ENCODE measurements around the gene TTC33.
A peak's percentile ranks its signal among the peaks of the same experiment; 100 is the strongest.
"Not testable (repeated sequence)": the region's sequence is repeated elsewhere in the genome, so short reads cannot be mapped to it uniquely, and the experiment has no call there.

Gene TTC33, protein sequence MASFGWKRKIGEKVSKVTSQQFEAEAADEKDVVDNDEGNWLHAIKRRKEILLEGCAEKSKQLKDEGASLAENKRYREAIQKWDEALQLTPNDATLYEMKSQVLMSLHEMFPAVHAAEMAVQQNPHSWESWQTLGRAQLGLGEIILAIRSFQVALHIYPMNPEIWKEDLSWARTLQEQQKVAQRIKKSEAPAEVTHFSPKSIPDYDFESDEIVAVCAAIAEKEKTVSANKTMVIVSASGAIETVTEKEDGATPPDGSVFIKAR

DNA sequence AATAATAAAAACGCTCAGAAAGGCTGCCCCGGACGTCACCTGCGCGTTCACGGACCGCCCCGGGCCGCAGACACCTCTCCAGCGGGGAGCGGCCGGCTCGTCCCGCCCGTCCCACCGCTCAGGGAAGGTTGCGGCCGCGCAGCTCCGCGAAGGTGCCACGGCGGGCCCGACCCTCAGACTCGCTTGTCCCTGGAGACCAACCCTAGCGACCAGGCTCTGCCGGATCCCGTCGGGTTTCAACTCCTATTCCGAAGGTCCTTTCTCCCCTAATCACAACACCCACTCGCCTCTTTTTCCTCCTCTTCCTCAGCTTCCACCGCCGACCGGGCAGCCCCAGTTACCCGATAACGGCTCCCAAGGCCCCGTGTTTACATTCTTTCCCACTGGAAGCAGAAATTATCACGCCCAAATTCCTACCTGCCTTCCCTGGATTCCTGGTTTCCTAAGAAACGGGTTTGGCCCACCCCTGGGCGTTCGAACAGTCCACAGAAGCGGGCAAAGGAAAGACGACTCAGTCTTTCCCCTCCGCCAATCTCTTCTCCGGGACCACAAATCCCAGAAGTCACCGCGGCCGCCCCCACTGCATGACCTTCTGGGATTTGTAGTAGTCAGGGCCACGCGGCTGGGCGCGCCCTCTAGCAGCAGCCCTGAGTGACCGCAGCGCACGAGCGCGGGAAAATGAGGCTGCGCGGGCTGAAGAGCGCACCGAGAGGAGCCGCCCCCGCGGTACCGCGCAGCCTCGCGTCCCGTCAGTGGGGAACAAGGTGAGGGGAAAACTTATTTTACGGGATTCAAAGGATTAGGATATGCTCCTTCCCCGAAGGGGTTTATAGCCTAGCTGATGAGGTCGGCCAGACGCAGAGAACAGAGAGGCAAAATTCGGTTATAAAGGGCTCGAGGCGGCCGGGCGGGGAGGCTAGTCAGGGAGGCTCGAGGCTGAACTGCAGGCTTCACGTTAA is at the start of gene TTC33:
TTC33 (minus strand) TSS at position 555 of the 959 bp plus-strand sequence. CDS start 8,943 bp downstream, outside the sequence.
- peak; percentile 94 for DNase-seq

DNA sequence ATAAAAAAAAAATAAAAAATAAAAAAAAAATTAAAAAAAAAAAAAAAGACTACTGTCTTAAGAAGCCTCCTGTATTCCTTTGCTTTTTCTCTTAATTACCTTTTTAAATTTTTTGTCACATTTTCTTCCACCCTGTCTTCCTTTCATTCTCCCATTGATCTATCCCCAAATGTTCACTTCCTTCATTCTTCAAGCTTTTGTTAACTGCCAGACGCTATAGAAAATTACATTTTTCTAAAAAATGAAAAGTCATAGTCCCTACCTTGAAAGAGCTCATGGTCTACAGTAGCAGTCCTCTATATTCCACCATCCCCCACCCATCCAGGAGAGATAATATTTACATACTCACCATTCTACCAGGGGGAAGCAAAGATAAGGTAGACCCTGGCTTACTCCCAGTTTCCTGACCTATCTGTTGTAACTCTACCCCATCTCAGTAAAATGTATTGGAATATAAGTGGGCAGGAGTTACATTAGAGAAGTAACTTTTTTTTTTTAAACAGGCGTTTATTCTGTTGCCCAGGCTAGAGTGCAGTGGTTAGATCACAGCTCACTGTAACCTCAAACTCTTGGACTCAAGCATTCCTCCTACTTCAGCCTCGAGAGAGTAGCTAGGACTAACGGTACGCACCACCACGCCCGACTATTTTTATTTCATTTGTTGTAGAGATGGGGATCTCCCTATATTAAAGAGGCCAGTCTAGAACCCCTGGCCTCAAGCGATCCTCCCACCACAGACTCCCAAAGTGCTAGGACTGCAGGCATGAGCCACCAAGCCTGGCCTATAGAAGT is 46.2 kb upstream of the TTC33 start:
- no peak for DNase-seq

DNA sequence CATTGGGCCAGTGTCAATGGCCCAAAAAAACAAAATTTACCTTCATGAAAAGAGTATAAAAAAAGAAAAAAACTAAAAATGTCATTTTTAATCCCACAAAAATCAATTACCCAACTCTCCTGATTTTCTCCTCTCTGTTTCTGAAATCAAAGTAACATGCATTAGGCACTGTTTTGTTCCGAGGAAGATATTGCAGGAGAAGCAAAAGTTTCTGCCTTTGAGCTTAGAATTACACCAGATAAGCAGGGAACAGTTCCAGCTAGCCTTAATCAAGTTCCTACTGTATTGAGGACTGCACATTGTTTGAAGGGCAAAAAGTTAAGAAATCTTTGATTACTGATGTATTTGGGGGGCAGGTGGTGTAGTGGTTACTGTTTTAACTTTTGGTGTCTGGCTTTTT is 43.5 kb upstream of the TTC33 start:
- DNase-seq: no peak

DNA sequence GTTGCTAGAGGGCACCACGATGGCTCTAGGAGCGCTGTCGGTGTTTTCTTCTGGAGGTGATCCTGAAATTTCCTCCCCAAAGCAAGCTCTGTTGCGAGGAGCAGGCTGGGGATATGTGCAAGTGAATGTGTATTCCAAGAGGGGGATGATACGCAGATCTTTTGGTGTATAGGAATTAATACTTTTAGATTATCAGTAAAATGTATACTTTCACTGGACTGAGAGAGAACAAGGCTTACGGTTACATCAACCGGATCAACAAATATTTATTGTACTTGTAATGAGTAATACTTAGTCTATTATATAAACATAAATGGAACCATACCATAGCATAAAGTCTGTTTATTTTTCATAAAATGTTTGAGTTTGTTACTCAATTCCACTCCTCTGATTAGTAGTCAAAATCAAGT is 43.0 kb upstream of the TTC33 start:
- no peak for DNase-seq

DNA sequence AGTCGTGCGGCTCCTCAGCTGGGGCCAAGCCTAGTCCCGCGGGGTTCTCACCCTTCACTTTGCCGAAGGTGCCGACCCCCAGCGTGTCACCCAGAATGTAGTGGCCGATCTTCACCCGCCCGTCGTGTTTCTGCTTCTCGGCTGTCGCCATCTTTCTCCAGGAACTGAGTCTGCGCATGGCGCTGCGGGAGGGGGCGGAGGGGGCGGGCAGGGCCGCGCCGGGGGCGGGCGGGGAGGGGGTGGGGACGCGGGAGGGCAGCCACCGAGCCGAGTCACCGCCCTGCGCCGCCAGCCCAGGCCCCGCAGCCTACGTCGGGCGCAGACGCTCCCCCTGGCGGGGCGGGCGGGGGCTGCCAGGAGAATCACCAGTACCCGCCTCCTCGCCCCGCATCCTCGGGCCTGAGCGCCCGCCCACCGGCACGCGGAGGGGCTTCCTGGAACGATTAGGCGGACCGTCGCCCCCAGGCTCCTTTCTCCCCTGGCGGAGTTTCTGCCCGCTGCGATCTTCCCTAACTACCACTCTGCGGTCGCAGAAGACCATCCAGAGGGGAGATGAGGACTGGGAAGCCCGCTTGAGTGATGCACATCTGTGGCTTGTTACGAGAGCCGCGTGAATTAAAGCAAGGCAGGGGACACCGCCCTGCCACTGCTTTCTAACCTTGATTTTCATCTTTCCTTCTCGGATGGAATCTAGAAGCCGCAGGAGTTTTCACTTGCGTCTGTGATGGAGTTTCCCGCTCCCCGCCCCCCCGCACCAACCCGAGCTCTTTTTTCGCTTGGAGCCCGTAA is 42.4 kb upstream of the TTC33 start, which contains the start of gene PRKAA1:
PRKAA1 (minus strand) TSS at position 363 of the 789 bp plus-strand sequence; CDS start at position 178, 185 bp downstream.
- DNase-seq: peak; percentile 94

DNA sequence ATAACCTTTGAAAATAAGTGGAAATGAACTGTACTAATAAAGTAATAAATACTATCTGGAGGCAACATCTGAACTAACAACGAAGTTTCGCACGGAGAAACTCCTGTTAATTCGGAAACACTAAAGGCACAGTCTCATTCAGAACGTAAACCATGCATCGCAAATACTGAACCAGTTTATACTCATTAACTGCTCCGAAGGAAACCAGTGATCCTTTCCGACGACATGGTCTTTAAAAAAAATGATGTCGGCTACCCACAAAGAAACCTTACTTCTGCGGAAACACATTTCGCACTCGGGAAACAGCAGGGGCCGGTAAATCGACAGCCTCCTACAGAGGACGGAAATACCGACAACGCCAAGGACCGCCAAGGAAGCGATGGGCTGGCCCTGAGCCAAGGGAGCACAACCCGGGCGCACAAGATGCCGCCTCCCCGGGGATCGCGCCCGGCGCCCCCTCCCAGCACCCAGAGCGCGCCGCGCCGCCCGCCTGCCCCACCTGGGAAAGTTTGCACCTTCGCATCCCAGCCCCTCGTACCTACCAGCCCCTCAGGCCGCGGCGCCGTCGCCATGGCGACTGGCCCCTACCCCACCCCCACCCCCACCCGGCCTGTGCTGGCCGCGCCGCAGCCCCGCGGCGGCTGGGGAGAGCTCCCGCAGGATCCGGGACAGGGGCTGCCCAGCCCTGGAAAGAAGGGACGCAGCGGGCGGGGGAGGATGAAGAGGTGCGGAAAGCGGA is 41.7 kb upstream of the TTC33 start:
- peak; percentile 83 for DNase-seq

DNA sequence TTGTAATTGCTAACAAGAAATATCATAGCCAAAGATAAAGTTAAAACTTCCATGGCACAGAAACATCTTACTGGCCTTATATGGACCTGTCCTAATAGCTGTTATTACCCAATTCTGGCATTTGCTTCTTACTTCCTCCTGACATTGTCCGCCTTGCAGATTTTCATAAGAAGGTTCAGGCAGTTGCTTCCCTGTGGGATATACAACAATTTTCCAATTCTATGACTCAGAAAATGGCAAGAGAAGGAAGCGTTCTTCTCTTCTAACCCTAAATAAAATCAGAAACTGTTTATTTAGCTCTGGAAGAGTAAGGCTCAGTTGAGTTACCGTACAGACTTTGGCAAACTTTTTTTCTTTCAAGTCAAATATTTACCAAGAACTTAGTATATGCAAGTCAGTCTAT is 40.7 kb upstream of the TTC33 start:
- no peak for DNase-seq

DNA sequence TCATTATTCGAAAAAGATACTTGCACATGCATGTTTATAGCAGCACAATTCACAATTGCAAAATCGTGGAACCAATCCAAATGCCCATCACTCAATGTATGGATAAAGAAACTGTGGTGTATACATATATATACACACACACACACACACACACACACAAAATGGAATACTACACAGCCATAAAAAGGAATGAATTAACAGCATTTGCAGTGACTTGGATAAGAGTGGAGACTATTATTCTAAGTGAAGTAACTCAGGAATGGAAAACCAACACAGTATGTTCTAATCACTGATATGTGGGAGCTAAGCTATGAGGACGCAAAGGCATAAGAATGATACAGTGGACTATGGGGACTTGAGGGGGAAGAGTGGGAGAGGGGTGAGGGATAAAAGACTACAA is 39.1 kb upstream of the TTC33 start:
- not testable (repeated sequence) for DNase-seq

DNA sequence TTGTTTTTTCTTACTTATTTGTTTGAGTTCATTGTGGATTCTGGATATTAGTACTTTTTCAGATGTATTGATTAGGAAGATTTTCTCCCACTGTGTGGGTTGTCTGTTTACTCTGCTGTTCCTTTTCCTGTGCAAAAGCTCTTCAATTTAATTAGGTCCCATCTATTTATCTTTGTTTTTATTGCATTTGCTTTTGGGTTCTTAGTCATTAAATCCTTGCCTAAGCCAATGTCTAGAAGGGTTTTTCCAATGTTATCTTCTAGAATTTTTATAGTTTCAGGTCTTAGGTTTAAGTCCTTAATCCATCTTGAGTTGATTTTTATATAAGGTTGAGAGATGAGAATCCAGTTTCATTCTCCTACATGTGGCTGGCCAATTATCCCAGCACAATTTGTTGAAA is 38.6 kb upstream of the TTC33 start:
- DNase-seq: not testable (repeated sequence)

DNA sequence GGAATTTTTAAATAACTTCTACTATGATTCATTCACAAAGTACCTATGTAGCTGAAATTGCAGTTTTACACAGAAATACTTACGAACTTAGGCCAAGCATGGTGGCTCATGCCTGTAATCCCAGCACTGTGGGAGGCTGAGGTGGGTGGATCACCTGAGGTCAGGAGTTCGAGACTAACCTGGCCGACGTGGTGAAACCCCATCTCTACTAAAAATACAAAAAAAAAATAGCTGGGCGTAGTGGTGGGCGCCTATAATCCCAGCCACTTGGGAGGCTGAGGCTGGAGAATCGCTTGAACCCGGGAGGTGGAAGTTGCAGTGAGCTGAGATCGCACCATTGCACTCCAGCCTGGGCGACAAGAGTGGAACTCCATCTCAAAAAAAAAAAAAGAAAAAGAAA is 36.9 kb upstream of the TTC33 start:
- DNase-seq: not testable (repeated sequence)

DNA sequence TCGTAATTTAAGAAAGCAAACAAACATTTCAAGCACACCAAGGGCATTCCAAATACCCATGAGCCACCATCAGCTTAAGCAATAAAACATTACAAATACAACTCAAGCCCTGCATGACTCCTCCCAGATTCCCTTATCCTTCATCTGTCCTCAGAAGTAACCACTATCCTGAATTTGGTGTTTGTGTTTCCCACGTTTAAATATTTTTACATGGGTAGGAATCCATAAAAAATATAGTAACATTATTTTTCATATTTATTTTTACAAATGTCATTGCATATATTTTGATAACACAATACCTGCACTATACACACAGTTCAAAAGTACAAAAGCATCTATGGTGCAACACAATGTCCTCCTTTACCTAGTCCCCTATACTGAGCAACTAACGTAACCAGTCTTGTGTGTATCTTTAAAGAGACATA is 36.0 kb upstream of the TTC33 start:
- no peak for DNase-seq

DNA sequence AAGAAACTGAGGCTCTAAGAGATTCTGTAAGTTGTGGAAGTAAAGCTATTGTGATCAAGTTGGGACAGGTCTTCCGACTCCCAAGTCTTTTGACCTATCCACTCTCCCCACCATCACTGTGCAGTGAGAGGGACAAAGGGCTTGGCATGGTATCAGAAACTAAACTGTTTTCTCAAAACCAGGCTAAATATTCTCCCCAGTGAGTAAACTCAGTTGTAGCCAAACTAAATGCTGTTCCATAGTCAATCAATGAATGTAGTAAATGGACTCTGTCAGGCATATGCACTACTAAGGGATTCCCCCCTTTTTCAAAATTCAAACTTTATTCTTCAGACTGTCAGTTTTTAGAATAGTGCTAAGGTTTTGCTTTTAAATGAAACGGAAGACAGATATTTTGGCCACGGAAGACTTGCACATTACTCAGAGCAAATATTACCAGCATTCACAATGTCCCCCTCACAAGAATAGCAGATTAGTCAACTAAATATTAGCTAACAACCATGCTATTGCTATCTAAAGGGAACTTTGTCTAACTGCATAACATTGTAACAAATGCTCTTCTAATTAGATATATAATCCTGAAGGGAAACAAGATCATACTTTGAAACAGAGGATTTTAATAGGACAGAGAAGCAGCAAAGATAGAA is 35.3 kb upstream of the TTC33 start:
- no peak for DNase-seq

DNA sequence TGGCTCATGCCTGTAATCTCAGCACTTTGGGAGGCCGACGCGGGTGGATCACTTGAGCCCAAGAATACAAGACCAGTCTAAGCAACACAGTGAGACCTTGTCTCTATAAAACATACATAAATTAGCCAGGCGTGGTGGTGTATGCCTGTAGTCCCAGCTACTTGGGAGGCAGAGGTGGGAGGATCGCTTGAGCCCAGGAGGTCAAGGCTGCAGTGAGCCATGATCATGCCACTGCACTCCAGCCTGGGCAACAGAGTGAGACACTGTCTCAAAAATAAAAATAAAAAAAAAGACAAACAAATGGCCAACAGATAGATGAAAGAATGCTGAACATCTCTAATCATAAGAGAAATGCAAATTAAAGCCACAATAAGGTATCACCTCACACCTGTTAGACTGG is 33.2 kb upstream of the TTC33 start:
- not testable (repeated sequence) for DNase-seq

DNA sequence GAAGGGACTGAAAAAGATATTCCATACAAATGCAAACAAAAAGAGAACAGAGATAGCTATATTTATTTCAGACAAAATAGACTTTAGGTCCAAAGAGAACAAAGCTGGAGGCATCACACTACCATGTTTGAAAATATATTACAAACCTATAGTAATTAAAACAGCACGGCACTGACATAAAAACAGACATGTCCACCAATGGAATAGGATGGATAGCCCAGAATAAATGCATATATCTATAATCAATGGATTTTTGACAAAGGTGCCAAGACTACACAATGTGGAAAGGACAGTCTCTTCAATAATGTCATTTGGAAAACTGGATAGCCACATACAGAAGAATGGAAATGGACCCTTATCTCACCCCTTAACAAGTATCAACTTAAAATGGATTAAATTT is 32.2 kb upstream of the TTC33 start:
- no peak for DNase-seq

DNA sequence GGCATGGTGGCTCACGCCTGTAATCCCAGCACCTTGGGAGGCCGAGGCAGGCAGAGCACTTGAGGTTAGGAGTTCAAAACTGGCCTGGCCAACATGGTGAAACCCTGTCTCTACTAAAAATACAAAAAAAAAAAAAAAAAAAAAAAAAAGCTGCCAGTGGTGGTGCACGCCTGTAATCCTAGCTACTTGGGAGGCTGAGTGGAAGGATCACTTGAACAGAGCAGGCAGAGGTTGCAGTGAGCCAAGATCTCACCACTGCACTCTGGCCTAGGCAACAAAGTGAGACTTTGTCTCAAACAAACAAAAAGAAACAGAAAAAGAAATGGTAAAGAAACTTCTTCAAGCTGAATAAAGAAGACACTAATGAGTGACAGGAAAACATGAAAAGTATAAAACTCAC is 30.9 kb upstream of the TTC33 start:
- DNase-seq: not testable (repeated sequence)

DNA sequence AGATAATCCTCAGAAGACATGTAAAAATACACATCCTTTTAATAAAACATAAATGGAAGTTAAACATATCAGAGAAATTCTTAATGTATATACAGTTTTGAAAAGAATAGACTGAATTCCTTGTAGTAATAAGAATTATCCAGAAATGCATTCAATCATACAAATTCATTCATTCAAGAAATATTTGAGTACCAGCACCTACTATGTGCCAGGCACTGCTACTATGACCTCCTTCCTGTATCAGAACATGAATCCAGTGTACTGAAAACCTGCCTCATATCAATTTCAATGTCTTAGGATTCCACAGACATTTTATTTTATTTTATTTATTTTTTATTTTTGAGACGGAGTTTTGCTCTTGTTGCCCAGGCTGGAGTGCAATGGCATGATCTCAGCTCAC is 29.2 kb upstream of the TTC33 start:
- no peak for DNase-seq

DNA sequence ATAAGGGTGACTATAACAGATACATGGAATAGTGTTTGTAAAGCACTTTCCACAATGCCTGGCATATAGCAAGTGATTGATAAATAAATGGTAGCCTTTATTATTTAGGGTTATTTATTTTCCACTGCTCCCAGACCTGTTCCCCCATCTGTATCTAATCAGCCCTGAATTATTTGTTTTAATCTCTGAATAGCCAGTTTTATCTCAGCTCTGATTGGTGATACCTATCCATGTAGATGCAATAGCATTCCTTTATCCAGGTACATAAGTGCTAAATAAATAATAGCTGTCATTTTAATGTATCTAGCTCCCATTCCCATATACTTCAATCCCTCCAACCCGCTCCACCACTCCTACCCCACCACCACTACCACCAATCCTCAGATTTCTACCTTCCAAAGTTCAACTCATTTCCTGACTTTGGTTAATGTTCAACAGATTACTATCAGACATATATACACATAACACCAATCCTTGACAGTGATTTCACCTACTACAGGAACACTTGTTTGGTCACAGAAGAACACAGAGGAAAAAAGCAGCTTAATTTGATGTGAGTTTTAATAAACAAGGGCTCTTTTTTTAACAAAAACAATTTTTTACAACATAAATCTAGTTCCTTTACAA is 28.4 kb upstream of the TTC33 start:
- DNase-seq: no peak

DNA sequence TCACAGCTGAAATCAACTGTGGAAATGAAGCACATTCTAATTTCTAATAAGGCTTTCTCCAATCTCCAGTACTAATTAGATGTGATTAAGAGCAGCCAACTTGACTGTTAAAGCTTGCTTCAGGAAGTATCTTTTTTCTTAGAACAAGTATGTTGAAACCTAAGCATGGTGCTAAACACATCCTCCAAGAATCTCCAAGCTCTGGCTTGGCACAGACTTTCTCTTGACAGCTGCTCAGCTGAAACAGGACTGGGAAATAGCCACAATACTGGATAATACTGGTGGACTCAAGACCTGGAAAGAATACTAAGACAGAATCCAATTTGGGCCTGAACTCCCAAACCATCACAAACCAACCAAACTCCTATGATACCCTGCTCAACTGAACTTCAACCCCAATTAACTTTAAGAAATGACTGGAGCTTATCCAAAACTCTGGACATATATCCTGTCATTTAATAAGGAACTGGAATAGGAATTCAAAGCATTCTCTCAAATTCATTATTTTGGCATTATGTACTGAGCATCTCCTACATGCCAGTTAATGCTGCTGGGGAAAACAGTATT is 26.2 kb upstream of the TTC33 start:
- DNase-seq: no peak

DNA sequence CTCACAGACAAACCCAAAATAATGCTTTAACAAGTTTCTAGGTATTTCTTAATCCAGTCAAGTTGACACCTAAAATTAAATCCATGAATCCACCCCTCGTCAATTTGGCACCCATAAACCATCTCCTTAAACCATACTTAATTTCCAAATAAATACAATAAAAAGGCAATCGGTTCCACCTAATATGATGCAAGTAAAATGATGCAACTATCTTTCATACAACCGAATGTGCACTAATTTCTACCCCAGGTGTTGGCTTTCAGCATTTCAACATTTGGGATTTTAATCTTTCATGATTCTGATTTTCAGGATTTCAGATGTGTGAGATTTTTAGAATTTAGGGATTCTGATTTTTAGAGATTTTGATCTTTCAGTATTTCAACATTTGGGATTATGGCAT is 25.1 kb upstream of the TTC33 start:
- DNase-seq: no peak

DNA sequence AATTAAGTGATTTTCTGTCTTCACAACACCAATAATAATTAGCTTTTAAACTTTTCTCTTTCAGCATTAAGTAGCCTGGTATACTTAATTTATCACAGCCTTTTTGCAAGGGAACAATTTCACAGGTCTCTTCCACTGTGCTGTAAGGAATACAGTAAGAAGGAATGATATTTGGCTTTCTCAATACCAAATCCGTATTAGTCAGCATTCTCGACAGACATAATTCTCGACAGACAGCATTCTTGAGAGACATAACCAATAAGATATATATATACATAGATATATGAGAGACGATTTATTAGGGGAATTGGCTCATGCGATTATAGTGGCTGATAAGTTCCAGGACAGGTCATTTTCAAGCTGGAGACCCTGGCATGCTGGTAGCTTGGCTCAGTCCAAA is 24.4 kb upstream of the TTC33 start:
- DNase-seq: no peak
